Stimulated activated CD4-positive, alpha-beta T cell treated with anti-CD3 and anti-CD28 coated beads, Interleukin-15, amount 100 ng/mL, for 1 hour (primary cell): ENCODE data around the gene HTR3C.
"Not testable (repeated sequence)": the region's sequence is repeated elsewhere in the genome, so short reads cannot be mapped to it uniquely, and the experiment has no call there.

Source experiments
- DNase-seq, 2 donors: peaks; one replicate each; pipeline ENCODE4 v3.0.0-alpha.2; 2020; ENCODE audit warnings: low read depth in 1 of 2, low spot score in 1 of 2

HTR3C gene

DNA sequence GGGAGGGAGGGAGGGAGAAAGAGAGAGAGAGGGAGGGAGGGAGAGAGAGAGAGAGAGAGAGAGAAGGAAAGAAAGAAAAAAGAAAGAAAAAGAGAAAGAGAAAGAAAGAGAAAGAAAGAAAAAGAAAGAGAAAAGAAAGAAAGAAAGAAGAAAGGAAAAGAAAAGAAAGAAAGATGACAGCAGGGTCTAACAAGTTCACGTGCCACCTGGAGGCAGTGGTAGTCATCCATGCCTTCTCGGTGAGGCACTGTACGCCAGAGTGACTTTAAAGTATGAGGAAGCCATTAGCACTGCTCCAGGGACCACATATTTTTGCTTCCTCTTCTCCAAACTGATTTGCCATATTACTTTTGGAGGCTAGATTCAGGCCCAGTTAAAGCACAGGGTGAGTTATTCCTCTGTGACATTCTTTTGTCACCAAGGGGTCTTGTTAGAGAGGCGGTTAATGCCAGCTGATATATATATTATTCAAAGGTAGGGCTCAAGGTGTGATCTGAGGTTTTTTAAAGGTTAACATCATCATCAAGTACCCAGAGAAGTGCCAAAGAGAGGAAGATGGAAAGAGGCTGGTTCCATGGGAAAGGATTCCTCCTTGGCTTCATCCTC is 21.6 kb upstream of the HTR3C start, which contains the start of gene HTR3D:
TSS of gene HTR3D (plus strand) at position 556 of the 606 bp plus-strand sequence. CDS start at position 556, 0 bp downstream.
- DNase-seq: no peak

DNA sequence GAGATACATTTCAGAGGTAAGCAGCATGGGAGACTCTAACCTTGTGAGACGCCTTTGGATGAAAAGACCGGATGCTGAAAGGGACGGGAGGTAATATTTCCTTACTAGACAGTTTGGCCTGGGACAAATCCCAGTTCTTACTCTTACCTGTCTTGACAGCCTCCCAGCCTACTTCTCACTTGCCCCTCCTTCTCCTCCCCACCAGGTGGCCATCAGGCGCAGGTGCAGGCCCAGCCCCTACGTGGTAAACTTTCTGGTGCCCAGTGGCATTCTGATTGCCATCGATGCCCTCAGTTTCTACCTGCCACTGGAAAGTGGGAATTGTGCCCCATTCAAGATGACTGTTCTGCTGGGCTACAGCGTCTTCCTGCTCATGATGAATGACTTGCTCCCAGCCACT is 15.0 kb upstream of the HTR3C start:
- DNase-seq: no peak

DNA sequence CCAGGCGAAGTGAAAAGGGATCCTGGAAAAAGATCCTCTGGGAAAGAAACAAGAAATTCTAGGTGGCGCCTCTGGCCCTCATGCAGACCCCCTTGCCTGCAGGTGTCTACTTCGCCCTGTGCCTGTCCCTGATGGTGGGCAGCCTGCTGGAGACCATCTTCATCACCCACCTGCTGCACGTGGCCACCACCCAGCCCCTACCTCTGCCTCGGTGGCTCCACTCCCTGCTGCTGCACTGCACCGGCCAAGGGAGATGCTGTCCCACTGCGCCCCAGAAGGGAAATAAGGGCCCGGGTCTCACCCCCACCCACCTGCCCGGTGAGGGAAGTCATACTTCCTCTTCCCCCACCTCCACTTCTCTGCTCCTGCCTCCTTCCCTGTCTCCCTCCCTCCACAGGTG is 14.5 kb upstream of the HTR3C start:
- DNase-seq: not testable (repeated sequence)

DNA sequence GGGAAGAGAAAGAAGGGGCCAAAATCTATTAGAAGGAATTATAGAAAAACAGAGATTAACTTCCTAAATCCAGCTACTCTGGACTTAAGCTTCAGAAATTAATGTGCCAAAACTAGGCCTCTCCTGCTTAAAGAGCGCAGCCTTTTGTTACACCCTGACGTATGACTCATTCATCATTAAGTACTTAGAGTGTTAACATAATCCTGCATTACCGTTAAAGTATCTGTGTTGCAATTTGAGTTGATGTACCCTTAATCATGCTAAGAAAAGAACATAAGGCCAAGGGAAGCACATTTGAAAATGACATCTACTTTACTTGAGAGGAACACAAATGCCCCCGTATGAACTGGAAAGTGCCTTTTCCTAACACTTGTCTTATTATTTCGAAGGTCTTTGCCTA is 13.4 kb upstream of the HTR3C start:
- no peak for DNase-seq

DNA sequence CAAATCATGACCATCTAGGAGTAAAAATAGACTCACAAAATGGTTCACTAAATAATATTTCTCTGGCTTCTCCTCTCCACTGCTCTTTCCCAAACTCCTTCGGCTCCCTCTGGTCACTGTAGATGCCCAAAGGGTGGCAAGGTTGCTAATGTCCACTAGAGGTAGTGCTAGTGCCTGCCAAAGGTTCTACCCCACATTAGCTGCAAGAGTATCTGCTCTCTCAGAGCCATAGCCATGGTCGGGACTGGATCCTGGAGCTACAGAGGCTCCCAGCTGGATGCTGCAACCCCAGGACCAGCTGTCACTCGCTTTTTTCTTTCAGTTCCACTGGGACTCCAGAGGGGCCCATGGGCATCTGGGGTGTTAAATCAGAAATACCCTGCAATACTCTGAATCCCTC is 12.8 kb upstream of the HTR3C start:
- no peak for DNase-seq

DNA sequence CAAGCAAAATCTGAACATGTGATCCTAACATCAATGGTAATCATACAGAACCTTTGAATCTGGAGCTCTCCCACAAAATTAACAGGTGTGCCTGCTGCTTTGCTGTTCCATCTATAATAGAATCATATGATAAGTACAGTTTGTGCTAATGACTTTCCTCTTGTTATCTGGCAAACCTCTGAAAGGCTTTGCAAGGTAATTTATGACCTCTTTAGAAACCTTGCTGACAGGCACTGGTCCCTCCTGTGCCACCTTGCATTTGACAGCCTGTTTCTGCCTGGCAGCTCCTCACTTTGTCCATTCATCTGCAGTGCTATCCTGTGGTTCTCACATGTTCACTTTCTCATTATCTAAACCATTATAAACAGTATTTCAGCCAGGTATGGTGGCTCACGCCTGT is 10.2 kb upstream of the HTR3C start:
- no peak for DNase-seq

DNA sequence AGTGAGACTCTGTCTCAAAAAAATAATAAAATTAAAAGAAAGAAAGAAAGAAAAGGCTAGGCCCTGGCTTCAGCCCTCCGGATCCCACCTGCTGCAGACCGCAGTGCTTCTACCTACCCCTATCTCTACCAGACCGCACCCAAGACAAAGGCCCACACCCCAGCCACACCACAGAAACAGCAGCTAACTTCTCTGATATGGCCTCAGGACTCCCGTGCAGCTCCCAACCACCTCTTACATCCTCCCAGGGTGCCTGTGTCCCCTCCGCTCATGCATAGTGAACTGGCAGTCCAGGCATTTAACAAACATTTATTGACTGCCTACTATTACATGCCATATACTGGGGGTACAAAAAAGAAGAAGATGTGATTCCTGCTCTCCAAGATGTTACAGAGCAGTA is 6.9 kb upstream of the HTR3C start:
- no peak for DNase-seq

DNA sequence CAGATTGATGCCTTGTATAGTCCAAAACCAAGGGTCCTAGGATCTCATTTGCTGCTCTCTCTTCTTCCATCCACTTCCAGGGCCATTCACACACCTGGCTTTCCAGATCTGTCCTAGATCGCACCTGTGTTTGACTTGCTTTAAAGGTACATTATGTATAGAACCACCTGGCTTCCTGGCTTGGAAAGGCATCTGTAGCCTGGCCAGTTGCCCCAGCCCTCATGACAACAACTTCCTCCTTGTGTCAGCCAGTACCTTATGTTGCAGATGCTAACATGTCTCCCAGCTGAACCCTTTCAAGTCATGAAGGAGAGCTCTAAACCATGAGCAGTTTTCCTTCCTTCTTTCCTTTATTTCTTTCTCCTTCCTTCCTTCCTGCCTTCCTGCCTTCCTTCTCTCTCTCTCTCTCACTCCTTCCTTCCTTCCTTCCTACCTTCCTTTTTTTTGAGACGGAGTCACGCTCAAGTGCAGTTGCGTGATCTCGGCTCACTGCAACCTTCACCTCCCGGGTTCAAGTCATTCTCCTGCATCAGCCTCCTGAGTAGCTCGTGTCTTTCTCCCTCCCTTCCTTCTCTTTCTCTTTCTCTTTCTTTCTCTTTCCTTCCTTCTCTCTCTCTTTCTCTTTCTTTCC is 2.5 kb upstream of the HTR3C start:
- no peak for DNase-seq

DNA sequence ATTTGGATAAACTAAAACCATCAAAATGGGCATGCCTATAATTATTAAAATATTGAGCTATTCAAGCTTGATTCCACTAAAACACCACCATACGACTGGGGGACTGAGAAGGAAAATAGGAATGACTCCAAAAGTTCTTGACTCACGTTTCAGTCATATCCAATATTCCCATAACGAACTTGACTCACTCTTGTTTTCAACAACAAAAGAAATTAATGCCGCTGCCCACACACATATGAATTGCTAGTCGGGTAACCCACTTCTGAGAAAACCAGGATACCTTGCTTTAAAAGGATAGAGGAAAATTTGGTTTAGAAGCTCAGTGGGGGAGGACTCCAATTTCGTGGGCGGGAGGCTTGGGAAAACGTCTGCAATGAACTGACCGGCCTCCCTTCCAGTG is 5.2 kb downstream of the HTR3C start:
- DNase-seq: no peak

DNA sequence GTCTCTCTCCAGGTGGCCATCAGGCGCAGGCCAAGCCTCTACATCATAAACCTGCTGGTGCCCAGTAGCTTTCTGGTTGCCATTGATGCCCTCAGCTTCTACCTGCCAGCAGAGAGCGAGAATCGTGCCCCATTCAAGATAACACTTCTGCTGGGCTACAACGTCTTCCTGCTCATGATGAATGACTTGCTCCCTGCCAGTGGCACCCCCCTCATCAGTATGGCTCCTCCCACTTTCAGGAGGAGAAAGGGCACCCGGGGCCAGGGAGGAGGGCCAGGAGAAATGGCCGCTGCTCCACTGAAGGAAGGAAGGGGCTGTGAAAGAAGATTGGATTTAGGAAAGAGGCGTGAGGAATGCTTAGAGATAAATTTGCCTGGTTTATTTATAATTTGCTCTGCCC is 6.6 kb downstream of the HTR3C start:
- DNase-seq: no peak

DNA sequence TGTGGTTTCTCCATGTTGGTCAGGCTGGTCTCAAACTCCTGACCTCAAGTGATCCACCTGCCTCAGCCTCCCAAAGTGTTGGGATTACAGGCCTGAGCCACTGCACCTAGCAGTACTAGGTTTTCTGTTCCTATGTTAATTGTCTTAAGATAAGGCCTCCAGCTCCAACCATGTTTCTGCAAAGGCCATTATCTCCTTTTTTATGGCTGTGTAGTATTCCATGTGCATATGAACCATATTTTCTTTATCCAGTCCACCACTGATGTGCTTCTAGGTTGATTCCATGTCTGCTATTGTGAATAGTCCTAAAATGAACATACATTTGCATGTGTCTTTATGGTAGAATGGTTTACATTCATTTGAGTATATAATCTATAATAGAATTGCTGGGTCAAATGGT is 9.8 kb downstream of the HTR3C start:
- DNase-seq: no peak

DNA sequence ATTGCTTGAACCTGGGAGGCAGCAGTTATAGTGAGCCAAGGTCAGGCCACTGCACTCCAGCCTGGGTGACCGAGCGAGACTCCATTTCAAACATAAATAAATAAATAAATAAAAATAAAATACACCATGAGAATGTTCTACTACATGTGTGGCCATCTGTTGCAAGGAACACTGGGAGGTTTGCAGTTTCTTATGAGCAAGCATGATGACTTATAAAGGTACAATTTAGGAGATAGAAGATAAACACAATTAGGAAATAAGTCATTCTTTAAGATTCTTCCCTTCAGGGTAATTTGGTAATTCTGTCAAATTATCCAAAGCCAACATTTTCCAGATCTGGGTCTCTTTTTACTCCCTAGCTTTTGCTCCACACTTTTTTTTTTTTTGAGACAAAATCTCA is 13.4 kb downstream of the HTR3C start:
- no peak for DNase-seq

DNA sequence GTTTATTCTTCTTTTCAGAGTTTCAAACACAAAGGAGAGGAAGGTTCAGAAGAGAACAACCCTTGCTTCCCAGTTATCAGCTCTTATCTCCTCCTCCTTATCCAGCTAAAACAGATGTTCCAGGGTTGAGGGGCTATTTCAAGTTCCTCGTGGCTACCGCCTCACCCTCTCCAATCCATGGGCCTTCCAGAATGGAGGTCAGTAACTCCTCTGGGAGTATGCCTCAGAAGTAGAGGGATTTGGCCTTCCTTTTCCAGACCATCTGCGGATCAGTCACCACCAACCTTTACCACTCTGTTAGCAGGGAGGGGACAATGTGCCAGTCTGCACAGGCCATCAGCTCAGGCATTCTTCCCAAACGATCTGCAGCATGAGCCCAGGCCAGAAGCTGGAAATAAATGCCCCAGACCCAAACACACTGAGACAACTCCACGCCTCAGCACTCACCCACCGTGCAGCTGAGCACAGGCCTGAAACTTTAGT is 14.8 kb downstream of the HTR3C start:
- no peak for DNase-seq

DNA sequence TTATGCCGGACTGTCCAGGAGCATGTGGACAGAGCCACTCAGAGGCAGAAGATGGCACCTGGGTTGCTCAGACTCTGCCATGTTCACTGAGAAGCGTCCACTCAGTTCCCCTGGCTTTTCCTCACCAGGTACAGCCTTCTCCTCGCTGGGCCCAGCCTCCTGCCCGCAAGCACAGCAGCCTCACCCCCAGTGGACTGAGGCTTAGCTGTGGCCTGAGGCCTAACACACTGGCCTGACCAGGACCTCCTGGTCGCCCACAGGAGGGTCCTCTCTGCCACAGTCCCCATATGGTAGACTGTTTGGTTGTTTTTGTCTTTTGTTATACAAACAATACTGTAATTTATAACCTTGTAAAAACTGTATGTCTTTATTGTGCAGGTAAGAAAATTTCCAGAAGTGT is 15.5 kb downstream of the HTR3C start:
- DNase-seq: no peak

DNA sequence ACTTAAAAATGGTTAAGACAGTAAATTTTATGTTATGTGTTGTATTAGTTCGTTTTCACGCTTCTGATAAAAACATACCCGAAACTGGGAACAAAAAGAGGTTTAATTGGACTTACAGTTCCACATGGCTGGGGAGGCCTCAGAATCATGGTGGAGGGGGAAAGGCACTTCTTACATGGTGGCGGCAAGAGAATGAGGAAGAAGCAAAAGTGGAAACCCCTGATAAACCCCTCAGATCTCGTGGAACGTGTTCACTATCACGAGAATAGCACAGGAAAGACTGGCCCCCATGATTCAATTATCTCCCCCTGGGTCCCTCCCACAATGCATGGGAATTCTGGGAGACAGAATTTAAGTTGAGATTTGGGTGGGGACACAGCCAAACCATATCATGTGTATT is 18.3 kb downstream of the HTR3C start:
- not testable (repeated sequence) for DNase-seq

DNA sequence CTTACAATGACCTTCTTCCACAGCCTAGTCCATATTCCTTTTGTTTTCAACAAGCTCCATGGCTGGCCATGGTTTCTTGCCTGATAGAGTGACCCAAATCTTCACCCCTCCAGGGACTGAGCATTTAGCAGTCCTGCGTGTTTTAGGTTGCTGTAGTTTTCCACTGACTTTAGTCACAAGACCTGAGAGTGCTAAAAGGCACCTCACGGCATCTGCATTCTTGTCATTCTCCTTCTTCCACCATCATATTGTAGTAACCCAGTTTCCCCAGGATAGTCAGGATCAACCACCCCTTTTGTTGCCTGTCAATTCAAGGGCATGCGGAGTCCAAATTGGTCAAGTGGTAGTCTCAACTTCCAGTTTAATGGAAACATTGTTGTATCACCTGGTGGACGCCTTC is 20.8 kb downstream of the HTR3C start:
- DNase-seq: no peak

DNA sequence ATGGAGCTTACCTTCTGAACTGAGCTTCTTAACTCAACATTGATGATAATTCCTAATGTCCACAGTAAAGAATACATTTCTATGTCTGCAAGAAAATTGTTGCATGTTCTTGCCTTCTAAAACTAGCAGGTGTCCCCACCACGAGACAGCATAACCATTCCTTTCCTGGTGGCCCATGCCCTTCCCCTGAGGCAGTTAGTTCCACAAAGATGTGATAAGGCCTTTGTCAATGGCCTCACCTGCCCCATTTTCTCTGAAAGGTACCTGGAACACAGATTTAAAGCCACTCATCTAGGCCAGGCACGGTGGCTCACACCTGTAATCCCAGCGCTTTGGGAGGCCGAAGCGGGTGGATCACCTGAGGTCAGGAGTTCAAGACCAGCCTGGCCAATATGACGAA is 23.1 kb downstream of the HTR3C start:
- DNase-seq: no peak

DNA sequence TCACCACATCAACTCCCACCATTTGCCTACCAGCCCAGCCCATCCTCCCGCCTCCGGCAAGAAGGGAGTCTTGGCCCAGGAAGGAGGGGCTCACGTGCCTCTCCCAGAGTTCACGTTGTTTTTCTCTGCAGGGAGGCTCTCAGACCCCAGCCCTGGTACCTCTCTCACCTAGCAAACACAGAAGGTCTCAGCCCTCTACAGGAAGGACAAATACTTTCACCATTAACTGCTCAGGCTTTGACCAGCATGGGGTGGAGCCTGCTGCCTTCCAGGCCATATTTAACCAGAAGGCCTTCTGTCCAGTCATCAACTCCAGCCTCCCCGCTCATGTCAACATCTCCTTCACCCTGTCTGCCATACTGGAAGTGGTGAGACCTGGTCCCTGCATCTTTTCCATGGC is 25.0 kb downstream of the HTR3C start:
- no peak for DNase-seq

DNA sequence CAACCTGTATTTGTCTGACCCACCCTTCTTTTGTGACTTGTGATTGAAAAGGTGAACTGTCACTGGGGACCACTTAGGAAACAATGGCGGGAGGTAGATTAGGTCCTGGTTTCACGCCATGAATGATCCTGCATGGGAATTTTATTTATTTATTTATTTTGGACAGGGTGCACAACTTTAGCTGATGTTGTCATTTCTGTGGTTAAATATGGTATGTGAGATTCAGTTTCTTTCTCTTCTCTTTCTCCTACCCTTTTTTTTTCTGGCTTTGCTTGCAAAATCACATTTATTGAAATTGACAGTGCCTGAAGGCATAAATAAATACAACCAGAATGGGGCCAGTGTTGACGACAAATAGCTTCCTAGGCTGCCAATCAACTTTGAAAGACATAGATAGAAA is 26.0 kb downstream of the HTR3C start:
- DNase-seq: no peak

DNA sequence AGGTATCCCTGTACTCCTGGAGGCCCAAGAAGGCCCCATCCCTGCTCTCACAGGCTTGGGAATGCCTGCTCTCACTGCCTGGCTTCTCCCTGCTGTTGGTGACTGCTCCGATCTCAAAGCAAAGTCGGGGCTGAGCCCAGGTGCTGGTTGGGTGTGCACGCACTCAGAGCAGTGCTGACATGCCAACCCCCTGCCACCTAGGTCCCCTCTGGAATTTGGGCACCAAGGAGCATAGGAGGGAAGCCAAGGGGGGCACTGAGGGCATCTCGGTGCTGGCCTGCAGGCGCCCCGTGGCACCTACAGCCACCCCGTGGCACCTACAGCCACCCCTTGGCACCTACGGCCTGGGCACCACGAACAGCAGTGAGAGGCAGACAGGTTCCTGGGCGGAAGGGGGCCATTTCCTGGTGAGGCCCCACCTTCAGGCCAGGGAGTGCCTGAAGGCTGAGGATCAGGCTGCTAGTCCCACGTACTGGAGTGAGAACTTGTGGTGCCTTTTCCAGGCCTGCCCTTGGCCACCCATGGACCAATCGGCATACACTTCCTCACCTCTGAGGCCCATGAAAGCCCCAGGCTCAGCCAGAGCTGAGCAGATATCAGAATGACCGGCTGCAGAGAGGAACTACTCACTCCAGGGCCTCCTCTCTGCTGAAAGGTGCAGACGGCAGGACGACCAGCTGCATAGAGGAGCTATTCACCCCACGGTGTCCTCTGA is 28.4 kb downstream of the HTR3C start:
- DNase-seq: no peak

DNA sequence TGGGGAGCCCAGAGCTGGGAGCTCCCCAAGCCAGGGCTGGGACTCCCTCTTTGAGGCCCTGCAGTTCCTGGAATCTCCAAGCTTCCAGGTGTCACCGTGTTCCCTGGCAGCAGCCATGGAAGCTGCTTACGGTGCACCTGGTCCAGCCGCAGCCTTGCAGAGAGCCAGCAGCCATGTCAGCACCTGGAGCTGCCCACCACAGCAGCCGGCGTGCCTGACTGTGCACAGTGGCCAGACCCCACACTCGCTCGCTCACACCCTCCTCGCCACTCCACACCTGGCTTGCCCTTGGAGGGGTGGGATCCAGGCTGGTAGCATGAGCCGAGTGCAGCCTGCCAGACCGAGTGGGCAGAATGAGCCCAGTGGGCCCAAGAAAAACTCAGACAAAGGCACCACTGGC is 29.2 kb downstream of the HTR3C start:
- no peak for DNase-seq

DNA sequence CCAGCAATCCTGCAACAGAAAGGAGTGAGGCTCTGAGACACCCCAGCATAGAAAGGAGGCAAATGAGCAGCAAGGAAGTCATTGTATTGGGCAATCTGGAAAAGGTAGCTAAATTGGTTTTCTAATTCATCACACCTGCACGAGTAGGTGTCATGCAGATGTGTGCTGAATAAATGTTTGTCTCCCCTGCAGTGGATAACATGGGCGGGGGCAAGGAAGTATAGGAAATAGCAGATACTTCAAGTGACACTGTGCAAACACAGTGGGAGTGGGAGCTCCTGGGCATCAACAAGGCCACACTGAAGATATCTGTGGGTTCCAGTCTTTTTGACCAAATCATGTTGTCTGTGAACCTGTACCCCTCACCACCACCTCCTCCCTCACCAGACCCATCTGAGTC is 29.6 kb downstream of the HTR3C start:
- no peak for DNase-seq
